B cell (primary cell): Measurements from ENCODE around the gene CUL9. TPM values are rescaled to one million over a fixed set of nuclear protein-coding genes. Genes with fewer than 3 reads are reported as not detected.
A peak's percentile ranks its signal among the peaks of the same experiment; 100 is the strongest.

Experiments used
- ATAC-seq: fragments of 200-7000 bp; cut with Tn5 transposase; one replicate; pipeline ENCODE4 v1.10.0; 2021; ENCODE audit warnings: low read depth, mild to moderate bottlenecking, moderate number of reproducible peaks, moderate library complexity
- CTCF ChIA-PET: fragments of 350-600 bp; sonication (Branson Sonifier 250); formaldehyde crosslinking; loops from one replicate; lab custom pipeline; 2021; ENCODE audit warnings: antibody characterized with exemption, inconsistent platforms; lab: Charles Lee
- POLR2A ChIA-PET: fragments of 350-600 bp; sonication (Branson Sonifier 250); formaldehyde crosslinking; loops from one replicate; lab custom pipeline; 2021; ENCODE audit warnings: antibody characterized with exemption; lab: Charles Lee
- DNase-seq: peaks from one replicate; pipeline ENCODE4 v3.0.0; 2013
- H2AFZ ChIP-seq: 2 replicates; pipeline ENCODE4 v1.6.1; 2012; ENCODE audit warnings: mild to moderate bottlenecking, low read depth, low read length; ENCODE audit not compliant: insufficient read depth, poor library complexity, severe bottlenecking
- H3K27ac ChIP-seq, 2 donors: 1 replicate in 1 of 2; 2 replicates in 1 of 2; pipeline ENCODE4 v1.5.1; 2012 to 2013; ENCODE audit warnings: low read length in 2 of 2, mild to moderate bottlenecking in 2 of 2, moderate library complexity in 1 of 2
- H3K27me3 ChIP-seq, 4 experiments: fragments of 200-600 bp in 1 of 4; sonication (generic) in 1 of 4; replicated peaks in 1 of 4; 1 replicate in 2 of 4; 2 replicates in 2 of 4; pipeline versions ENCODE4 v1.6.1 to v1.7.0; 2013 to 2016; ENCODE audit warnings: low read length in 3 of 4, mild to moderate bottlenecking in 2 of 4, mixed read lengths in 1 of 4, moderate library complexity in 1 of 4; ENCODE audit not compliant: insufficient read depth in 4 of 4, control insufficient read depth in 3 of 4; ENCODE audit errors: control extremely low read depth in 1 of 4
- H3K36me3 ChIP-seq, 2 experiments: replicated peaks in 1 of 2; 1 replicate in 1 of 2; 2 replicates in 1 of 2; pipeline versions ENCODE4 v1.6.1 to v1.7.1; 2013; ENCODE audit warnings: low read length in 1 of 2; ENCODE audit not compliant: insufficient read depth in 2 of 2, control insufficient read depth in 1 of 2; ENCODE audit errors: control extremely low read depth in 1 of 2, extremely low read depth in 1 of 2
- H3K4me1 ChIP-seq, 2 donors: fragments of 200-600 bp in 1 of 2; sonication (generic) in 1 of 2; 1 replicate in 1 of 2; 2 replicates in 1 of 2; pipeline versions ENCODE4 v1.5.1 to v1.6.1; 2013 to 2017; ENCODE audit warnings: low read length in 2 of 2; ENCODE audit not compliant: control insufficient read depth in 2 of 2, insufficient read depth in 2 of 2
- H3K4me2 ChIP-seq: replicated peaks from 2 replicates; pipeline ENCODE3; 2012; ENCODE audit warnings: mild to moderate bottlenecking, low read depth, low read length; ENCODE audit not compliant: poor library complexity, severe bottlenecking
- H3K4me3 ChIP-seq, 5 experiments: fragments of 200-600 bp in 1 of 5; sonication (generic) in 1 of 5; 1 replicate in 3 of 5; 2 replicates in 2 of 5; pipeline versions ENCODE4 v1.5.1 to v1.7.0; 2011 to 2016; ENCODE audit warnings: low read length in 4 of 5, mild to moderate bottlenecking in 4 of 5, low read depth in 2 of 5, control low read depth in 1 of 5, moderate library complexity in 1 of 5; ENCODE audit not compliant: insufficient read depth in 1 of 5; ENCODE audit errors: control extremely low read depth in 1 of 5, extremely low read depth in 1 of 5
- H3K79me2 ChIP-seq: fragments of 200-600 bp; sonication (generic); one replicate; pipeline ENCODE4 v1.6.0; 2016; ENCODE audit warnings: low read length; ENCODE audit not compliant: control insufficient read depth, insufficient read depth
- H3K9ac ChIP-seq: fragments of 200-600 bp; sonication (generic); 2 replicates; pipeline ENCODE4 v1.6.1; 2017; ENCODE audit warnings: mild to moderate bottlenecking, low read length, moderate library complexity
- H3K9me3 ChIP-seq, 3 donors: one replicate each; pipeline versions ENCODE4 v1.6.1 to v1.7.1; 2013; ENCODE audit warnings: low read length in 2 of 3; ENCODE audit not compliant: control insufficient read depth in 2 of 3, insufficient read depth in 1 of 3; ENCODE audit errors: control extremely low read depth in 1 of 3
- H4K20me1 ChIP-seq: 2 replicates; pipeline ENCODE4 v1.6.0; 2012; ENCODE audit warnings: mild to moderate bottlenecking, low read length; ENCODE audit not compliant: insufficient read depth, control insufficient read depth, poor library complexity, severe bottlenecking
- H3K27ac Mint-ChIP-seq: one replicate; pipeline ENCODE4 v1.8.0; 2021; ENCODE audit warnings: mixed read lengths
- H3K27me3 Mint-ChIP-seq: one replicate; pipeline ENCODE4 v1.8.0; 2021; ENCODE audit warnings: mixed read lengths
- H3K4me1 Mint-ChIP-seq: one replicate; pipeline ENCODE4 v1.8.0; 2021; ENCODE audit warnings: mixed read lengths
- H3K4me3 Mint-ChIP-seq: one replicate; pipeline ENCODE4 v1.8.0; 2021; ENCODE audit warnings: mixed read lengths
- H3K9me3 Mint-ChIP-seq: one replicate; pipeline ENCODE4 v1.8.0; 2022; ENCODE audit warnings: mixed read lengths; ENCODE audit not compliant: insufficient read depth
- EZH2 ChIP-seq: IDR thresholded peaks from 2 replicates; pipeline ENCODE4 v1.6.1; 2012; ENCODE audit warnings: borderline replicate concordance, low read depth, mild to moderate bottlenecking, moderate library complexity, low read length; ENCODE audit not compliant: insufficient read depth, poor library complexity, severe bottlenecking
- WGBS: methylation state at CpG from one replicate; pipeline ENCODE4 v1.1.5; 2013; ENCODE audit warnings: missing lambda C conversion rate; ENCODE audit not compliant: insufficient coverage; 5-methylcytosine and 5-hydroxymethylcytosine counted together
- intact Hi-C: fragments of 100-400 bp; cut with micrococcal nuclease; formaldehyde crosslinking; loops from one replicate; pipeline ENCODE4 v1.10.0; 2022
- polyA plus RNA-seq: library from polyadenylated mRNA; depleted of rRNA; stranded (reverse); fragments of >200 nt; gene quantifications from 2 replicates; pipeline ENCODE4 v1.2.3, GENCODE V29; 2012
- total RNA-seq, 2 donors: library from RNA; stranded (reverse); fragments of 120-200 nt in 1 of 2; gene quantifications; 1 replicate in 1 of 2; 2 replicates in 1 of 2; pipeline versions ENCODE4 v1.2.3 to v1.2.4, GENCODE V29; 2013 to 2022
- TF ChIP-seq, protein P1 (sequence below): fragments of 200-600 bp; IDR thresholded peaks from one replicate; pipeline ENCODE4 v1.8.0; 2022; ENCODE audit warnings: antibody characterized with exemption, mild to moderate bottlenecking

The CUL9 gene
- total and polyA plus RNA-seq, 2 donors (not counting 1 experiment from before 2014, with no cell fraction given), result 98.0 to 110 TPM

DNA sequence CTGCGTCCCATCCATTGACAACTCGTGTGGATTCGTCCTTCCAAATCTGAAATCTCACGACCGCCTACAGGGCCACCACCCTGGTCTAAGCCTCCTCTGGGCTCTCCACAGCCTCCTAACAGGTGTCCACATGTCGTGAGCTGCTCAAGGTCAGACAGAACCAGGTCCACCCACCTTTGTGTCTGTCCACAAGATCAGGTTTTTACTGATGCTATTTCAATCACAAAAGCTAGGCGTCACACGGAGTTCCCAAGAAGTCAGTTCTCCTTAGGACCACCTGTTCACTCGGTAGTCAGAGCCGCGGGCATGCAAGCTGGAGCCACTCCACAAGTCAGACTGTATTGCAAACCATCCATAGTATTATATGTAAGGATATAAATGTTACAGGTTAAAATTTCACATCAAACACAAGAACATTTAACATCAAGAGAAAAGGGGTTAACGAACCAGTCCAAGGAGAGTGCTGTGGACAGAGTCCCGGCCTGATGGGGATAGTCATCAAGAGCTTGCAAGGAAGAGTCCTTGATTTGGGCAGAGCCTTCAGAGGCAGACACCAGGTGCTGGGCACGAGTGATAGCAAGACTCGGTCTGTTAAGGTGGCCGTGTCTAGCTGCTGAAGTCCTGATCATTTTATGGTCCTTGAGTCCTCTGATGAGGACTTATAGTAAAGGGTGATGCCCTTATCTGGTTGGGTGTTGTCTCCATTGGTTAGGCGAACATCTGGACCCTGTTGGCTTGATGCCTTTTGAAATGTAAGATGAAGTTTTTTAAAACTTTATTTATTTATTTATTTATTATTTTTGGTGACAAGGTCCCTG, 48.0 kb downstream of the CUL9 start:
- peaks cover 9% of the 10 kb centered on the region for H3K27me3 Mint-ChIP-seq
- H3K9me3 ChIP-seq, result no peaks in the 10 kb centered on the region
- DNase-seq (no peak), ATAC-seq (no peak)
- peaks cover 28 to 36% of the 10 kb centered on the region in 2 donors for H3K4me1 ChIP-seq
- TF ChIP-seq, protein P1, sequence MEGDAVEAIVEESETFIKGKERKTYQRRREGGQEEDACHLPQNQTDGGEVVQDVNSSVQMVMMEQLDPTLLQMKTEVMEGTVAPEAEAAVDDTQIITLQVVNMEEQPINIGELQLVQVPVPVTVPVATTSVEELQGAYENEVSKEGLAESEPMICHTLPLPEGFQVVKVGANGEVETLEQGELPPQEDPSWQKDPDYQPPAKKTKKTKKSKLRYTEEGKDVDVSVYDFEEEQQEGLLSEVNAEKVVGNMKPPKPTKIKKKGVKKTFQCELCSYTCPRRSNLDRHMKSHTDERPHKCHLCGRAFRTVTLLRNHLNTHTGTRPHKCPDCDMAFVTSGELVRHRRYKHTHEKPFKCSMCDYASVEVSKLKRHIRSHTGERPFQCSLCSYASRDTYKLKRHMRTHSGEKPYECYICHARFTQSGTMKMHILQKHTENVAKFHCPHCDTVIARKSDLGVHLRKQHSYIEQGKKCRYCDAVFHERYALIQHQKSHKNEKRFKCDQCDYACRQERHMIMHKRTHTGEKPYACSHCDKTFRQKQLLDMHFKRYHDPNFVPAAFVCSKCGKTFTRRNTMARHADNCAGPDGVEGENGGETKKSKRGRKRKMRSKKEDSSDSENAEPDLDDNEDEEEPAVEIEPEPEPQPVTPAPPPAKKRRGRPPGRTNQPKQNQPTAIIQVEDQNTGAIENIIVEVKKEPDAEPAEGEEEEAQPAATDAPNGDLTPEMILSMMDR, result no peak
- 80% methylated on average over 13 of the region's 17 CpGs for WGBS
- H3K4me3 Mint-ChIP-seq, result peak overlapping the region; percentile 92
- H3K4me1 Mint-ChIP-seq, result peaks cover 24% of the 10 kb centered on the region
- CTCF ChIA-PET, result interaction anchor here (0.6 to 3.3 kb wide), 20 partner anchors 8 to 311 kb away, joined by 3 to 15 read pairs (median 4); partner anchors contain the start of genes ABCC10 and CRIP3
- H3K27ac ChIP-seq, result no peak overlapping the region
- H2AFZ ChIP-seq, result peak overlapping the region; percentile 88
- POLR2A ChIA-PET, result interaction anchor here (0.6 to 1.7 kb wide), 5 partner anchors 17 to 357 kb away, joined by 3 to 7 read pairs (median 3); partner anchors contain the start of genes CNPY3 and CUL9
- intact Hi-C loops, result loop anchor here (1.0 to 10.0 kb wide), 4 partner anchors 17 to 395 kb away; partner anchors contain the start of genes CUL9 and GTPBP2
- H3K79me2 ChIP-seq, result peaks cover 39% of the 10 kb centered on the region
- peak overlapping the region; percentile 81 for H3K4me2 ChIP-seq
- H3K27ac Mint-ChIP-seq, result peak overlapping the region; percentile 90
- no peaks in the 10 kb centered on the region for H4K20me1 ChIP-seq
- H3K36me3 ChIP-seq, result peaks cover 0 to 8% of the 10 kb centered on the region in 2 experiments
- no peaks in the 10 kb centered on the region for H3K9me3 Mint-ChIP-seq
- H3K27me3 ChIP-seq, result peaks cover 0 to 5% (median 0%) of the 10 kb centered on the region in 4 experiments
- peak overlapping the region; percentile 66 for H3K9ac ChIP-seq
- H3K4me3 ChIP-seq, result peak overlapping the region in 4 of 5 experiments; percentile 47 to 70 (median 64)

DNA sequence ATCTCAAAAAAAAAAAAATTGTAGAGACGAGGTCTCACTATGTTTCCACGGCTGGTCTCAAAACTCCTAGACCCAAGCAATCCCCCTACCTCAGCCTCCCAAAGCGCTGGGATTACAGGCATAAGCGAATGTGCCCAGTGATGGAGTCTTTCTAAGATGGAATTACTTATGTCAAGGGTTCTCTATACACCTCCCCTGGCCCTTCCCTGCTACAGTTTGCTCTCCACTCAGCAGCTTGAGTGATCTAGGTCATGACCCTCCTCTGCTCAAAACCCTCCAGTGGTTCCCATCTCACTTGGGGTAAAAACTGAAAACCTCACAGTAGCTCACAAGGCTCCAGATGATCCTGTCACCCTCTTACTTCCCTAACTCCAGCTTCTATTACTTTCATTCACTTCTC, 49.1 kb downstream of the CUL9 start:
- POLR2A ChIA-PET, result interaction anchor here (0.5 to 1.1 kb wide), 2 partner anchors 49 to 227 kb away, joined by 3 read pairs; partner anchors contain the start of gene CUL9

More for the DNA sequence above, 49.1 kb downstream of the CUL9 start:
- Histone ChIP-seq H3K4me1 (peaks cover 19 to 26% of the 10 kb centered on the region in 2 donors), H3K79me2 (peaks cover 34% of the 10 kb centered on the region), H3K9me3 (no peaks in the 10 kb centered on the region), H3K27ac (no peak overlapping the region), H3K27me3 (peaks cover 0 to 5% (median 0%) of the 10 kb centered on the region in 4 experiments), H3K4me2 (no peak overlapping the region), H3K4me3 (no peak overlapping the region), H3K36me3 (peaks cover 0 to 2% of the 10 kb centered on the region in 2 experiments), H3K9ac (no peak overlapping the region), H4K20me1 (no peaks in the 10 kb centered on the region), H2AFZ (no peak overlapping the region)
- peaks cover 9% of the 10 kb centered on the region for H3K27me3 Mint-ChIP-seq
- CTCF ChIA-PET, result interaction anchor here (0.5 to 1.5 kb wide), 5 partner anchors 15 to 298 kb away, joined by 3 to 8 read pairs (median 4); no protein-coding TSS in a partner anchor
- no peak overlapping the region for H3K27ac Mint-ChIP-seq
- H3K4me3 Mint-ChIP-seq, result peak overlapping the region; percentile 5
- no CpG with 5 or more reads among the region's 4 CpGs for WGBS
- H3K9me3 Mint-ChIP-seq, result no peaks in the 10 kb centered on the region
- TF ChIP-seq EZH2, result no peak
- TF ChIP-seq, protein P1, result no peak
- H3K4me1 Mint-ChIP-seq, result peaks cover 18% of the 10 kb centered on the region
- DNase-seq (no peak), ATAC-seq (no peak)
- intact Hi-C loops, result no loop called here
